ENCODE results near the gene DMBT1.

The DMBT1 gene

GRCh38 chr10:122560279-122560804, at the start of gene DMBT1:
Gene DMBT1, plus strand, starts transcription at chr10:122560754. Its CDS starts 17 bp downstream, at chr10:122560771.
- DNase-seq, result no peak

- DNase-seq, result no peak
Measured at GRCh38 chr10:122513053-122513452, 47.5 kb upstream of the DMBT1 start.

GRCh38 chr10:122514045-122514840, 46.3 kb upstream of the DMBT1 start:
- DNase-seq, result no peak

- DNase-seq, result no peak
Measured at GRCh38 chr10:122515022-122515424, 45.5 kb upstream of the DMBT1 start.

GRCh38 chr10:122515588-122516231, 44.8 kb upstream of the DMBT1 start:
- peak; percentile 59 for DNase-seq

GRCh38 chr10:122516734-122517133, 43.8 kb upstream of the DMBT1 start:
- no peak for DNase-seq

GRCh38 chr10:122519144-122519543, 41.4 kb upstream of the DMBT1 start:
- DNase-seq, result no peak

- DNase-seq, result no peak
Measured at GRCh38 chr10:122519873-122520272, 40.7 kb upstream of the DMBT1 start.

GRCh38 chr10:122521011-122521410, 39.5 kb upstream of the DMBT1 start:
- DNase-seq, result no peak

- DNase-seq, result no peak
Measured at GRCh38 chr10:122524811-122525210, 35.7 kb upstream of the DMBT1 start.

GRCh38 chr10:122525788-122526187, 34.8 kb upstream of the DMBT1 start:
- DNase-seq, result no peak

GRCh38 chr10:122526892-122527291, 33.7 kb upstream of the DMBT1 start:
- no peak for DNase-seq

- no peak for DNase-seq
Measured at GRCh38 chr10:122530177-122530576, 30.4 kb upstream of the DMBT1 start.

GRCh38 chr10:122531261-122531660, 29.3 kb upstream of the DMBT1 start:
- DNase-seq, result no peak

GRCh38 chr10:122531939-122532338, 28.6 kb upstream of the DMBT1 start:
- DNase-seq, result no peak

- DNase-seq, result no peak
Measured at GRCh38 chr10:122532601-122533296, 27.8 kb upstream of the DMBT1 start.

- no peak for DNase-seq
Measured at GRCh38 chr10:122537545-122537944, 23.0 kb upstream of the DMBT1 start.

- no peak for DNase-seq
Measured at GRCh38 chr10:122541541-122542002, 19.0 kb upstream of the DMBT1 start.

GRCh38 chr10:122543676-122544445, 16.7 kb upstream of the DMBT1 start:
- DNase-seq, result no peak

GRCh38 chr10:122544493-122544892, 16.1 kb upstream of the DMBT1 start:
- no peak for DNase-seq

- DNase-seq, result no peak
Measured at GRCh38 chr10:122546242-122546641, 14.3 kb upstream of the DMBT1 start.

GRCh38 chr10:122548407-122549085, 12.0 kb upstream of the DMBT1 start:
- DNase-seq, result no peak
